IMR-90 (cell line): ENCODE results near the gene ZBTB45.

Experiments used
- POLR2A ChIP-seq: IDR thresholded peaks from 2 replicates; pipeline ENCODE4 v1.6.1; 2012; ENCODE audit warnings: mild to moderate bottlenecking, low read depth, low read length
- RAD21 ChIP-seq: IDR thresholded peaks from 2 replicates; pipeline ENCODE4 v1.6.1; 2012; ENCODE audit warnings: low read length, improper control_type of control experiment

- TF ChIP-seq POLR2A (no peak), RAD21 (no peak)
Measured at GRCh38 chr19:58531034-58531840, 11.6 kb upstream of the ZBTB45 start.
